ENCODE measurements around the gene SHISA9.

GRCh38 chr16:13110124-13110796 lies 208.9 kb downstream of the SHISA9 start:
- TF ChIP-seq CTCF (IDR thresholded peaks at IDR 0.05) (no peak), POLR2A (IDR thresholded peaks at IDR 0.05) (no peak), POLR2AphosphoS5 (IDR thresholded peaks at IDR 0.05) (peak in 3 of 4 donors; percentile 42 to 53 (median 49))
